ENCODE results near the gene PLAGL1. TPM values are rescaled to one million over a fixed set of nuclear protein-coding genes. Genes with fewer than 3 reads are reported as not detected.

The PLAGL1 gene, protein sequence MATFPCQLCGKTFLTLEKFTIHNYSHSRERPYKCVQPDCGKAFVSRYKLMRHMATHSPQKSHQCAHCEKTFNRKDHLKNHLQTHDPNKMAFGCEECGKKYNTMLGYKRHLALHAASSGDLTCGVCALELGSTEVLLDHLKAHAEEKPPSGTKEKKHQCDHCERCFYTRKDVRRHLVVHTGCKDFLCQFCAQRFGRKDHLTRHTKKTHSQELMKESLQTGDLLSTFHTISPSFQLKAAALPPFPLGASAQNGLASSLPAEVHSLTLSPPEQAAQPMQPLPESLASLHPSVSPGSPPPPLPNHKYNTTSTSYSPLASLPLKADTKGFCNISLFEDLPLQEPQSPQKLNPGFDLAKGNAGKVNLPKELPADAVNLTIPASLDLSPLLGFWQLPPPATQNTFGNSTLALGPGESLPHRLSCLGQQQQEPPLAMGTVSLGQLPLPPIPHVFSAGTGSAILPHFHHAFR
- total RNA-seq, result 19.2 and 26.5 TPM in 2 replicates

DNA sequence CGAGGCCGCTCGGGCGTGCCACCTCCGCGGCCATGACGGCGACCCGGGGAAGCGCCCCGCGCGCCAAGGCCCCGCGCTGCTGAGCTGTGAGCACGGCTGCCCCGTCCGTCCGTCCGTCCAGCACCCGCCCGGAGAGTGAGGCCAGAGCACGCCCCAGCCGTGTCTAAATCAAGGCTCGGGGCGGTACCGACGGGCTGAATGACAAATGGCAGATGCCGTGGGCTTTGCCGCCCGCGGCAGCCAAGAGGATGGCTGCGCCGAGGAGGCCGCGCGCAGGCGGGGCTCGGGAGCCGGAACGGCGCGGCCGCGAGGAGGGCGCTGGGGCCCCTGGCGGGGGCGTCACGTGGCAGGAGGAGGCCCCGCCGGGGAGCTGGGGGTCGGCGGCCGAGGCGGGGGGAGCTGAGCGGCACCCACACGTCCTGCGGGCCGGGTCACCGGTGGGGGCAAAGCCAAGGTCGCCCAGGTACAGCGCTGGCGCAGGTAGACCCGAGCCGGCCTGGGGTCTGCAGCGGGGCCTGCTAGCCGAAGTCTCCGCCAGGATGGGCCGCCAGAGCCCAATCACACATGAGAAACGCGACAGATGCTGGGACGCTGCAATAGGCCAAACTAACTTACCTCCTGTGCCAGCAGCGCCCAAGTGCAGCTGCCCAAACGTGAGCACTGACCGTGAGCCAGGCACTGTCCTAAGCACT lies at the start of gene PLAGL1:
Gene PLAGL1, minus strand, starts transcription at position 140 of the 692 bp plus-strand sequence. CDS start 60,123 bp downstream, outside the sequence.

Small RNA genes lying within 50 kb of the gene (small RNA-seq; reads per million reads assigned to genes)
- gene RF02143, result not detected

Other genes with a start within 250 kb of the PLAGL1 start
- gene LTV1, start 164.9 kb downstream of the PLAGL1 start, total RNA-seq, result 17.6 and 22.9 TPM in 2 replicates
- not detected in 2 replicates for gene ZC2HC1B, start 143.8 kb downstream of the PLAGL1 start, total RNA-seq
- 107 and 154 TPM in 2 replicates for gene SF3B5, start 87.3 kb upstream of the PLAGL1 start, total RNA-seq
- 1.5 and 1.6 TPM in 2 replicates for gene STX11, start 142.3 kb upstream of the PLAGL1 start, total RNA-seq

All from subcutaneous preadipocyte (primary cell).